H7 (cell line): ENCODE data around the gene ZFYVE28. TPM values are rescaled to one million over a fixed set of nuclear protein-coding genes. Genes with fewer than 3 reads are reported as not detected.
A peak's percentile ranks its signal among the peaks of the same experiment; 100 is the strongest.
"Not testable (repeated sequence)": the region's sequence is repeated elsewhere in the genome, so short reads cannot be mapped to it uniquely, and the experiment has no call there.

Experiments
- DNase-seq: peaks from one replicate; pipeline ENCODE4 v3.0.0; 2012
- H3K27me3 ChIP-seq: 2 replicates; pipeline ENCODE4 v1.6.0; 2011; ENCODE audit warnings: mild to moderate bottlenecking, low read length; ENCODE audit not compliant: control insufficient read depth, insufficient read depth
- H3K36me3 ChIP-seq: replicated peaks from 2 replicates; pipeline ENCODE4 v1.5.1; 2011; ENCODE audit warnings: low read length; ENCODE audit not compliant: control insufficient read depth, insufficient read depth
- H3K4me3 ChIP-seq: 2 replicates; pipeline ENCODE4 v1.5.1; 2011; ENCODE audit warnings: low read depth, mild to moderate bottlenecking, control low read depth, low read length, moderate library complexity; ENCODE audit not compliant: insufficient read depth
- total RNA-seq: library from RNA; depleted of rRNA; stranded (reverse); fragments of >200 nt; shearing (Covaris generic); gene quantifications from 2 replicates; pipeline ENCODE4 v1.2.3, GENCODE V29; 2014; rRNA removed

ZFYVE28 gene
- total RNA-seq: 2.1 and 5.7 TPM in 2 replicates

DNA sequence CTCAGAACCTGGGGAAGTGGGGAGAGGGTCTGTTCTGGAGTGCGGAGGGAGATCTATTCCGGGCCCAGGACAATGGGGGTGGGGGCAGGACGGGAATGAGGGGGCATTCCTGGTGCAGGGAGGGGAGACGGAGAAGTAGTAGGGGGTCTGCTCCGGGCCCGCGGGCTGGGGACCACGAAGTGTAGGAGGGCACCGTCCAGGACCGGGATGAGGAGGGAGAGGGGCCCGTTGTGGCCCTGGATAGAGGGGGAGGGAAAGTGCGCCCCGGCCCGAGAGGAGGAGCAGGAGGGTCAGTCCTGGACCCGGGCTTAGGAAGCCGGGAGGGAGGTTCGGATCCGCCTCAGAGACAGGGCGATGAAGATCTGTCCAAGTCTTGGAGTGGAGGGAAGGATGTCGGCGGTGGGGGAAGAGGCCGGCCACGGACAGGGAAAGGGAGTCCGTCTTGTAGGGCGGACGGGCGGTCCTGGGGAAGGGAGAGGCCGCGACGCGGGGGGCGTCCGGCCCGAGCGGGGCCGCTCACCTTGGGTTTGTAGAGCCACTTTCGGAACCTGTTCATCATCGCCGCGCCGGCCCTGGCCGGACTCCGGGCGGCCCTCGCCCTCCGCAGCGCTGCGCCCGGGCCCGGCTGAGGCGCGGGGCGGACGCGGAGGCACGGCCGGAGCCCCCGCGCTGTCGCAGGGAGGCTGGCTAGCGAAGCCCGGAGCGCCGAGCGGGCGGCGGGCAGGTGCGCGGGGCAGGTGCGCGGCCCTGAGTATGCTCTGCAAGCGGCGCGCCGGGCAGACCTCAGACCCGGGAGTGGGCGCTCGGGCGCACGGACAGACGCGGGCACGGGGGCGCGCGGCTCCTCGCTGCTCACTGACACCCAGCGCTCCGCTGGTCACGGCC lies at the start of gene ZFYVE28:
Gene ZFYVE28 (minus strand): TSS at position 881 of the 885 bp plus-strand sequence. CDS start 322 bp downstream, at position 559.
- DNase-seq: peak; percentile 82
- Histone ChIP-seq H3K27me3 (peaks cover 56% of the 10 kb centered on the region), H3K36me3 (no peaks in the 10 kb centered on the region), H3K4me3 (peak within 1 kb of the TSS; percentile 58)

DNA sequence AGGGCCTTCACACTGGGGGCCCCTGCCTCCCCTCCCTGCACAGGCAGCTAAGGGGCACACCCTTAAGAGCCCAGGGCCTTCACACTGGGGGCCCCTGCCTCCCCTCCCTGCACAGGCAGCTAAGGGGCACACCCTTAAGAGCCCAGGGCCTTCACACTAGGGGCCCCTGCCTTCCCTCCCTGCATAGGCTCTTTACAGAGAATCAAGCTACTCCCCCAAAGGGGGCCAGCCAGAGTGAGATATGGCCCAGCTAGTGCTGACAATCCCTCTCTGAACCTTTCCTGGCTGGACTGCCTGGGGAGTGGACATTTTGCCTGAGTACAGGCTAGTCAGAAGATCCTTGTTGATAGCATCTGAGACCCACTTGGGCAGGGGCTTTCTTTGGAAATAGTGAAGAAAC lies 47.1 kb upstream of the ZFYVE28 start:
- not testable (repeated sequence) for H3K36me3 ChIP-seq, DNase-seq, H3K4me3 ChIP-seq
- H3K27me3 ChIP-seq: peaks cover 21% of the 10 kb centered on the region

DNA sequence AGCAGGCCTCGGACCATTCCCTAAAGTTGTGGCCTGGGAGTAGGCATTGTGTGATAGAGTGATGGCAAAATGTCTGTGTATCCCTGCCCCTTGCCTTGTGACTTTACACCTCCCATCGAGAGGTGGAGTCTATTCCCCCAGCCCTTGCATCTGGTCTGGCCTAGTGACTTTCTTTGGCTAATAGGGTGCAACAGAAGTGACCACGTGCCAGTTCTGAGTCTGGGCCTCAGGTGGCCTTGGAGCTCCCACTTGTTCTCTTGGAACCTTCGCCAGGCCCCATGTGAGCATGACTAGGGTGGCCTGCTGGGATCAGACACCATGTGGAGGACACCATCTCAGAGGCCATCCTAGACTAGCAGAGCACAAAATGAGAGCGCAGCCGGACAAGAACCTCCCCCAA lies 46.6 kb upstream of the ZFYVE28 start:
- no peaks in the 10 kb centered on the region for H3K36me3 ChIP-seq
- no peak overlapping the region for H3K4me3 ChIP-seq
- DNase-seq: no peak
- H3K27me3 ChIP-seq: peaks cover 21% of the 10 kb centered on the region

DNA sequence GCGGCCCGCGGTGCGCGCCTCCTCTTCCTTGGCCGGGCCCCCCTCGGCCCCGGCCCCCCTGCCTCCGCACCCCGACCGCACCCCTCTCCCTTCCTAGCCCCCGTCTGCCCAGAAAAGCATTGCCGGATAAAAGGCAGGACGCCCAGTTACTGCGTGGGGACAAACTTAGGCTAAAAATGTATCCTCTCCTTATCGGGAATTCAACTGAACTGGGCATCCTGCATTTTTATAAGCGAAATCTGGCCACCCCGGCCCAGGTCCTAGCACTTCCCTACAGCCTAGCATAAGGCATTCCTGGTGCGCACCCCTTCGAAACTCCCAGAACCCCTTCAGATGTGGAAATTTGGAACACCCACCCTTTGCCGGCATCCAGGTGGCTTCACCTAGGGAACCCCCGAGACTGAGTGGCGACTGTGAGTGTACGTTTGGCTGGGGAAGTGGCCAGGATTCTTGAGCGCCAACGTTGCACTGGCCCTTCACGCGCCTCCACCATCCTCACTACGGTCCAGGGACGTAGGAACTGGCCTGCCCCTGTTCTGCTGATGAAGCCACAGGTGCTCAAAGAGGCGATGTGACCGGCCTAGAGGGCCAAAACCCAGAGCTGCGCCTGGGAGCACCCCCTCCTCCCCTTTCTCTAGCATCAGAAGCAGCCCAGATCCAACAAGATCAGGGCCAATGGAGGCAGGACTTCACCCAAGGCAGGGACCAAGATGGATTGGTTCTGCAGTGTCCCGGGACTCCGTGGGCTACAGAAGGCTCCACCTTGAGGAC lies 44.7 kb upstream of the ZFYVE28 start:
- H3K27me3 ChIP-seq: peaks cover 21% of the 10 kb centered on the region
- H3K36me3 ChIP-seq: no peaks in the 10 kb centered on the region
- H3K4me3 ChIP-seq: peak overlapping the region; percentile 39
- peak; percentile 58 for DNase-seq

DNA sequence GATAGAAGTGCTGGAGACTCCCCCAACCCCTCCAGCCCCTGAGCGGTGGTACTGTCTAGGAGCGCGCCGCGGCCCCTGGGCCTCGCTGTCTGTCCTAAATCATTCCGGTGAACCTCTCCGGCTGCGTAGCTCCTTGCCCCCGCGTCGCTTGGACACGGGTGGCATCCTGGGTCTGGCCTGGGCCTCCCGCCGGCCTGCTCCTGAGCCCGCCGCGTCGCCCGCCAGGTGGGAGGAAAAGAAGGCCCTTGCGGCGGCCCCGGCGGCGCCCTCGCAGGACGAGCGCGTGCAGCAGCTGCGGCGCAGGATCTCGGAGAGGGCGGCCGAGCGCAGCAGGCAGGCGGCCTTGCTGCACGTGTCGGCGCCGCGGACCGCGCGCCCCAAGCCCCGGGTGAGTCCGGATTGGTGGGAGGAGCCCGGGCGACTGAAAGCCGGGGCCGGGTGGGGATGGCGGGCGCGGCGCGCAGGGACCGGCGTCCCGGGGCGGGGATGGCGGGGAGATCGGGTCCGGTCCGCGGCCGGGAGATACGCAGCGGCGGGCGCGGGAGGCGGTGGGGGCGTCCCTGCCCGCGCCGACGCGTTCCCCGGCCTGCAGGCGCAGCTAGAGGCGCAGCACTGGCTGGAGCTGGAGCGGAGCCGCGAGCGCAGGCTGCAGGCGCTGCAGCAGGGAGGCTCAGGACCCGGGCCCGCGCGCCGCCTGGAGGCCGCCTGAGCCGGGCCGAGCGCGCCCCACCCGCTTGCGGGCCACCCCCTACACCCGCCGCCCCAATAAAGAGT lies 44.0 kb upstream of the ZFYVE28 start:
- H3K4me3 ChIP-seq: peak overlapping the region; percentile 39
- peak; percentile 98 for DNase-seq
- H3K36me3 ChIP-seq: no peaks in the 10 kb centered on the region
- H3K27me3 ChIP-seq: peaks cover 21% of the 10 kb centered on the region

DNA sequence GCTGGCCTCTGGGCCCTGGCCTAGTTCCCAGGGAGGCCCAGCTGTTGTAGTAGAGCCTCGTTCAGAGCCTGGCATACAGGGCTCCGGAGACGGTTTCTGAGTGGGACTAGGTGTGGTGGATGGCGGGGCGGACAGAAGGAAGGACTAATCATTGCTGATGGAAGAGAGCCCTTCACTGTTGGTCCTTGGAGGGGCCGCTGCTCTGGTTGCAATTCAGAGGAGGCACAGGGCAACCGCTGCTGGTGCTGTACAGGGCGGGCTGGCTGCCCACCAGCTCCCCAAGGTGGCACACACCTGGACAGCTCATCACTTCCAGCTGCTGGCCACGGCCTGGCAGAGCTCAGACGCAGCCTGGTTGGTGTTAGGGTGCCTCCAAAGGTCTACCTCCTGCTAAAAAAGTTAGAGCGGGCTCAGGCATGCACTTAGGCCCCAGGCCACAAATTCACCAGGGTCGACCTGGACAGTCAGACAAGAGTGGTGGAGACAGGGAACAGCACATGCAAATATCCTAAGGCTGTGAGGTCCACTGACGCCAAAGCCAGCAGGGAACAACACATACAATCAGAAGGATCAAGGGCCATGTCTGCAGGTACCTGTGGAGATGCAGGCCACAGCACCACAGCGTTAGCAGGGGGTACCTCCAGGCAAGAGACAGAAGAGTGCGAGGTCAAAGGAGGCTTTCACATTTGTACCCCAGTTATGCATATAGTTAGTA lies 43.0 kb upstream of the ZFYVE28 start:
- Histone ChIP-seq H3K27me3 (peaks cover 21% of the 10 kb centered on the region), H3K36me3 (no peaks in the 10 kb centered on the region), H3K4me3 (no peak overlapping the region)
- DNase-seq: no peak

DNA sequence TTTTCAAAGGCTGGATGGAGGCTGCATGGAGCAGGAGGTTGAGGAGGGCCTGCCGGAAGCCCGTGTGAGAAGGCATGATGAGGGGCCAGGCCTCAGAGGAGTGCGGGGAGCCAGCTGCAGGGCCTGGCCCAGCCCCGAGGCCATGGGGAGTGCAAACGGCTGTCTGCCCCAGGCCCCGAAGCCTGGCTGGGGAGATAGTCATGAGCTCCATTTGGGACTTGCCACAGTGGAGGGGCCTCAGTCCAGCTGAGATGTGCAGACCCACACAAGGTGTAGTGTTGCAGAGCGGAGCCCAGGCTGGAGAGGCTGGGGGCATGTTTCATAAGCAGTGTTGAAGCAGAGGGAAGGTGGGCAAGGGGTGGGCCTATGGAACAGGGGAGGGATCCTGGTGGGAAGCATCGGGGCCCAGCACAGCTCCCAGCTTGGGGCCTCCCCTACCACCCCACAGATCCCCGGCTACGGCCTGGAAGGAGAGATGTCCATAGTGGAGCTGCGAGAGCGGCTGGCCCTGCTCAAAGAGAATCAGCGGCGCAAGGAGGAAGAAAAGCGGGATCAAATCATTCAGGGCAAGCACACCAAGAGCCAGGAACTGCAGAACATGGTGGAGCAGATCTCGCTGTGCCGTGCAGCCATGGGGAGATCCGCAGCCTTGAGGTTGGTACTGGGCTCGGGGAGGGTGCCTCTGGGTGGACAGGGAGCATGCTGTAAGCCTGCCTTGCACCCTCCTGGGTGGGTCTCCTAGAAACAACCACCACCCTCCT lies 41.3 kb upstream of the ZFYVE28 start:
- DNase-seq: peak; percentile 48
- Histone ChIP-seq H3K4me3 (no peak overlapping the region), H3K36me3 (no peaks in the 10 kb centered on the region), H3K27me3 (peaks cover 21% of the 10 kb centered on the region)

DNA sequence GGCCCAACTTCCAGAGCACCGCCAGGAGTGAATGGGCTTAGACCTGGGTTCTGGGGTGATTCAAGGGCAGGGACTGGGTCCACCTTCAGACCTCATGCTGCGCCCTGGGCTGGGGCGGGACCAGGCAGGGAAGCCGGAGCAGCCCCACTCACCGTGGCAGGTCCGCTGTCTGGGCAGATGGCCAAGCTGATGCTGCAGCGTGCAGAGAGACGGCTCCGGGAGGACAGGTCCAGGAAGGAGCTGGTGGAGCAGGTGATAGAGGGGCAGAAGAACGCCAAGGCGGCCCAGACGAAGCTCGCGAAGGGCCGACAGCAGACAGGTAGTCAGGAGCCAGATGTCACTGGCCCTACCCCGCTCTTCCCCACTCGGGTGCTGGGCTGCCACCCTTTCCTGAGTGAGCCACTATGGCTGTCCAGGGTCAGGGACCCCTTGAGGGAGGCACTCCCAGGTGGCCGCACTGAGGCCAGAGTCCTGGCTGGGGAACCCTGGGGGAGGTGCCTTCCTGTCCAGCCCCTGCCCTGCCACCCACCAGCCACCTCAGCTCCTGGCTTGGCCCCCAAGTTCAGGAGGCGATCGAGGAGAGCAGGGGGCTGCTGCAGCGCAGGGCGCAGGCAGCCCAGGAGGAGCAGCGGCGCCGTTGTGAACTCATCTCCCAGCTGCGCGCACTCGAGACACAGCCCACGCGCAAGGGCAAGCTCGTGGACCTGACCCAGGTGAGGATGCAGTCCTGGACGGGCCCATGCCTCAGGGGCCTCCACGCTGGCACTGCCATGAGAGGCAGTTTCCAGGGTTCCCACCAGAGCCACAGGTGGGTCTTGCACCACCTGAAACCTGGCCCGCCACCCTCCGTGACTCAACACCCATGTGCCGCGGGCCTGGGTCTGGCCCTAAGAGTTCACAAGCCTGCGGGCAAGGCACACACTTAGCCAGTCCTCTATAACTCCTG lies 40.4 kb upstream of the ZFYVE28 start:
- no peaks in the 10 kb centered on the region for H3K36me3 ChIP-seq
- no peak for DNase-seq
- H3K4me3 ChIP-seq: no peak overlapping the region
- peaks cover 21% of the 10 kb centered on the region for H3K27me3 ChIP-seq

DNA sequence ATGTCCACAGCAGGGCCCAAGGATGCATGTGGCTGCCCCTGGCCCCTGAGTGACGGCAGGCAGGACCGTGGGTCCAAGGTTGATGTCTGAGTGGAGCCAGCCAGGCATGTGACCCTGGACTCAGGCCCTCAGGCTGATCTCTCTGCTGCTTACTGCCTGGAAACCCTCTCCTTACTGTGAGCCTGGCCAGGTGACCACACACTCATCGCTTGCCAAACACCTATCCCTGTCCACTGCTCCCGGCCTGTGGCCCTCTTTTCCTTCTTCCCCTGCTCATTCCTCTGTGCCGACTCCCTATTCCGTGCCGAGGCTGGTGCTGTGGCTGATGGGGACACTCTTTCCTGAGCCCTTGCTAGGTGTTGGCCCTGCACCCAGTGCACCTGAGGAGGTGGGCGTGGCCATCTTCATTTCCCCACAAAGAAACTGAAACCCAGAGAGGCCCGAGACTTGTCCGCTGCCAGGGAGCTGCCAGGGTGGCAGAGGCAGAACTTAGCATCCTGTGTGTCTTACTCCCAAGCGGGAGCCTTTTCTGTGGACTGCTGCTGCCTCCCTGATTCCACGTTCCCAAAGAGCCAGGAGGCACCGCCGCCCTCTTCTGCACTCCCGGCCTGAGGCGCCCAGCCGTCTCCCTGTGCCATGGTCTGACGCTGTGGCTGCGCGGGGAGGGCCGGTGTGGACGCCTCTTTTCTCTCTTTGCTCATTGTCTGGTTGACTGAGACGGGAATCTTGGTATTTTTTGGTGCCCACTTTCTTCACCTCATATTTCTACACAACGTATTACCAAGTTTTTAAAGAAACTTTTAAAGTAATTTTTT lies 39.2 kb upstream of the ZFYVE28 start:
- Histone ChIP-seq H3K36me3 (no peaks in the 10 kb centered on the region), H3K4me3 (no peak overlapping the region), H3K27me3 (peaks cover 11% of the 10 kb centered on the region)
- peak; percentile 46 for DNase-seq

DNA sequence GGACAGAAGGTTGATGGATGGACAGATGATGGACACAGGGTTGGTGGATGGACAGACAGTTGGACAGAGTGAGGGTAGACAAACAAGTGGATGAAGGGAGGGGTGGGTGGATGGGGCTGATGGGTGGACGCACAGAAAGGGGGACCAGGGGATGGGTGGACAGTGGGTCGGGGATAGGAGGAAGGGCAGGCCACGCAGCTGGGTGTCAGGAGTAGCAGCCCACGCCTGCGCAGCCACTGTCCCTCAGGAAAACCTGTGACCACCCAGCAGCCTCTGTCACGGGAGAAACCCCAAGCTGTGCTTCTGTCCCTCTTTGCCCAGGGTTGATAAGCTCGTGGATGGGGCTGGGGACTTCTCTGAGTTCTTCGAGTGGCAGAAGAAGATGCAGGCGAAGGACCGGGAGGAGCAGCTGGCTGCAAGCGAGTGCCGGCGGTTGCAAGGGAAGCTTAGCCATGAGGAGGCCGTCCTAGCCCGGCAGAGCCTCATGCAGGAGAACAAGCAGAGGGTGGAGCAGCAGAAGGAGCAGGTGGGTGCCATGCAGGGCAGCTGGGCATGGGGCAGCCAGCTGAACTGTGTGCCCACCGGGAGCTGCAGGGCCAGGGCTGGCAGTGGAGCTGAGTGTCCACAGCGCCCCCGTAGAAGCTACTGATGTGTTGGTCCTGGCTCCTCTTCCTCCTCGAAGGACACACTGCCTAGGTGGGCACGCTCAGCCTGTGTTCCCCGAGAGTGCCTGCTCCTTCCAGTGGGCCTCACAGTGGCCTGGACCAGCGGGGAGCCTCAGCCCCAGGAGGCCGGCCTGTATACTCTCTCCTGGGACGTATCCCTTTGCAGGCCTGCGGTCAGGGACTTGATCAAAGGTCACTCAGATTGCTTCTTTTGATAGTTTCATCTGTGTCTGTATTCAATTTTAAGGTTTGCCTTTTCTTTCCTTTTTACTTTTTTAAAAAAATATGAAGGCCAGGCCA lies 33.7 kb upstream of the ZFYVE28 start:
- Histone ChIP-seq H3K36me3 (no peaks in the 10 kb centered on the region), H3K4me3 (no peak overlapping the region), H3K27me3 (no peaks in the 10 kb centered on the region)
- DNase-seq: peak; percentile 61

DNA sequence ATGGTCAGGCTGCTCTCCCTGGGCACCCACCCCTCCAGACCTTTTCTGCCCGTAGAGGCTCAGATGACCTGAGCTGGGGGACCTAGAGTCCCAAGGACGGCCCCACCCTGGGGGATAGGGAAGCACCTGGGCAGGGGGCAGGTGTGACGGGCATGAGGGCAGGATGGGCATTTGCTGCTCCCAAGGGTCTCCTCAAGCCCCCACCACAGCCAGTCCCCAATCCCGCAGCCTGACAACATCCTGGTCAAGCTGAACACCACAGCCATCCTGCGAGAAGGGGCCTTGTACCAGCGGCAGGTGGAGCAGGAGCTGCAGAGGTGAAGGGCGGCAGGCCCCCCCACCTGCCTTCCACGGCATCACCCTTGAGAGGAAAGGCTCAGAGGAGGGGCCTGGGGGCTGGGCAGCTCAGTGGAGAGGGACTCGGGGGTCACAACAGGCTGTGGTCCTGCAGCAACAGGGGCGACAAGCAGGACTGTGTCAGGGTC lies 32.6 kb upstream of the ZFYVE28 start:
- no peaks in the 10 kb centered on the region for H3K27me3 ChIP-seq
- H3K4me3 ChIP-seq: no peak overlapping the region
- H3K36me3 ChIP-seq: no peaks in the 10 kb centered on the region
- DNase-seq: peak; percentile 50
